Astrocyte of the cerebellum (primary cell): ENCODE data around the gene POLQ.

Experiments used
- DNase-seq: peaks from one replicate; pipeline ENCODE4 v3.0.0-alpha.2; 2011; ENCODE audit warnings: low read depth
- H3K4me3 ChIP-seq: 2 replicates; pipeline ENCODE4 v1.5.1; 2011; ENCODE audit warnings: mild to moderate bottlenecking, low read depth, low read length, moderate library complexity
- CTCF ChIP-seq: IDR thresholded peaks from 2 replicates; pipeline ENCODE4 v1.5.1; 2012; ENCODE audit warnings: low read length, low read depth, moderate library complexity, mild to moderate bottlenecking; ENCODE audit errors: missing control alignments
- in situ Hi-C: cut with HindIII; loops from 2 replicates; pipeline ENCODE4 v1.10.0; 2017; ENCODE audit warnings: low sequenced_read_pairs

The POLQ gene

GRCh38 chr3:121545049-121545573 is 677 bp downstream of the POLQ start:
- no peak for TF ChIP-seq CTCF

GRCh38 chr3:121542924-121543323 is 2.9 kb downstream of the POLQ start:
- TF ChIP-seq CTCF = no peak
- H3K4me3 ChIP-seq = no peak overlapping the region
- in situ Hi-C loops = no loop called here
- DNase-seq = no peak

More at GRCh38 chr3:121545049-121545573, 677 bp downstream of the POLQ start:
- in situ Hi-C loops = no loop called here
- H3K4me3 ChIP-seq = peak overlapping the region; percentile 75
- no peak for DNase-seq

- in situ Hi-C loops = no loop called here
- no peak for TF ChIP-seq CTCF
- no peak for DNase-seq
- H3K4me3 ChIP-seq = no peak overlapping the region
Measured at GRCh38 chr3:121531269-121531668, 14.5 kb downstream of the POLQ start.

GRCh38 chr3:121529308-121529707 is 16.5 kb downstream of the POLQ start:
- peak; percentile 53 for TF ChIP-seq CTCF
- in situ Hi-C loops = no loop called here
- no peak for DNase-seq
- no peak overlapping the region for H3K4me3 ChIP-seq

GRCh38 chr3:121520510-121520909 is 25.3 kb downstream of the POLQ start:
- in situ Hi-C loops = no loop called here
- DNase-seq = no peak
- no peak overlapping the region for H3K4me3 ChIP-seq
- no peak for TF ChIP-seq CTCF

GRCh38 chr3:121517953-121518655 is 27.7 kb downstream of the POLQ start:
- in situ Hi-C loops = no loop called here
- no peak for DNase-seq
- no peak for TF ChIP-seq CTCF
- no peak overlapping the region for H3K4me3 ChIP-seq
